GM20431 (cell line): ENCODE measurements around the gene ADM2.
"Not testable (repeated sequence)": the region's sequence is repeated elsewhere in the genome, so short reads cannot be mapped to it uniquely, and the experiment has no call there.

Source experiments
- in situ Hi-C: fragments of 300-500 bp; cut with MseI, MboI; formaldehyde crosslinking; loops from one replicate; pipeline ENCODE4 v1.15.0; 2020; ENCODE audit warnings: low sequenced_read_pairs; ENCODE audit not compliant: unreplicated experiment

ADM2 gene

GRCh38 chr22:50481440-50482106 lies at the start of gene ADM2:
ADM2 (plus strand) TSS chr22:50481543; CDS start chr22:50481848, 305 bp downstream.
- in situ Hi-C loops = no loop called here

DNA sequence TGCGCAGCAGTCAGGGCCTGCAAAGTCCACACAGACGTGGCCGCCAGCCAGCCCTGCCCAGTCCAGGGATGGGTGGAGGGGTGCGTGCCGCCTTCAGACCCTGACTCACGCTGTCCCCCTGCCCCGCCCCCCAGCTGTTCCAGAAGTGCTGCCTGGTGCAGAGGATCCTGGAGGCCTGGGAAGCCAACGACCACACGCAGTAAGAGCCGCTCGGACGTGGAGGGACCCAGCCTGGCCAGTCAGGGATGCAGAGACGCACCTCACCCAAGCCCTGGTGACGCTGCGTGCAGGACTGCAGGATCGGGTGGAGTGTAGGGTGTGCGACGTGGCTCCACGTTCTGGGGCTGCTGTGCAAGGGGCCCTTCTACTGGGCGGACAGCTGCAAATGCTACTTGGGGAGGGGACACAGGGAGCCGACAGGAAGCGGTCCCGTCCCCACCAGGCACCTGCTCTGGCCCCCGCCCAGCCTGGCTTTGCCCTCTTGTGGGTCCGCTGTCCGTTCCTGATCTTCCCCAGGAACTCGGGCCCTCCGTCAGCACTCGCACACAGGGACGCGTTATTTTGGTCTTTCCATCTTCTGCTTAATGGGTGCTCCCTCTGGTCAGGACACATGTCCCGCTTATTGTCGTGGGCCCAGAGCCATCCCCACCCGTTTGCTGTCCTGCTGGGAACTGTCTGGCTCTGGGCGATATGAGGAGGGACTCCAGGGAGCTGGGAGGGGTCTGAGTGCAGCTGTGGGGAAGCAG lies 49.0 kb upstream of the ADM2 start:
- in situ Hi-C loops = no loop called here

- in situ Hi-C loops = not testable (repeated sequence)
Observed at GRCh38 chr22:50432877-50433510, 48.3 kb upstream of the ADM2 start.

DNA sequence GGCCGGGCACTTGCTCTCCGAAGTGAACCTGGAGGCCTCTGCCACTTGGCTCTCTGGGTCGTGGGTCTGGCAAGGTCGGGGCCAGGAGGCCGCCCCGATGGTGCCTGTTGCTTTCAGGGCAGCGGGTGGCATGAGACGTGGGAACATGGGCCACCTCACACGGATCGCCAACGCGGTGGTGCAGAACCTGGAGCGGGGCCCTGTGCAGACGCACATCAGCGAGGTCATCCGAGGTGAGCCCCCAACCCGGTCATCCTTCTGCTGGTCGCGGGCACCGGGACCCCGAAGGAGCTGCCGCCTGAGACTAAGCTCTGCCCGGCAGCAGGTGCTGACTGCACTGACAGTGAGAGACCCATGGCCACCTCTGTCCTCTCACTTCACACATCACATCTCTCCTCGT lies 46.5 kb upstream of the ADM2 start:
- in situ Hi-C loops = no loop called here

DNA sequence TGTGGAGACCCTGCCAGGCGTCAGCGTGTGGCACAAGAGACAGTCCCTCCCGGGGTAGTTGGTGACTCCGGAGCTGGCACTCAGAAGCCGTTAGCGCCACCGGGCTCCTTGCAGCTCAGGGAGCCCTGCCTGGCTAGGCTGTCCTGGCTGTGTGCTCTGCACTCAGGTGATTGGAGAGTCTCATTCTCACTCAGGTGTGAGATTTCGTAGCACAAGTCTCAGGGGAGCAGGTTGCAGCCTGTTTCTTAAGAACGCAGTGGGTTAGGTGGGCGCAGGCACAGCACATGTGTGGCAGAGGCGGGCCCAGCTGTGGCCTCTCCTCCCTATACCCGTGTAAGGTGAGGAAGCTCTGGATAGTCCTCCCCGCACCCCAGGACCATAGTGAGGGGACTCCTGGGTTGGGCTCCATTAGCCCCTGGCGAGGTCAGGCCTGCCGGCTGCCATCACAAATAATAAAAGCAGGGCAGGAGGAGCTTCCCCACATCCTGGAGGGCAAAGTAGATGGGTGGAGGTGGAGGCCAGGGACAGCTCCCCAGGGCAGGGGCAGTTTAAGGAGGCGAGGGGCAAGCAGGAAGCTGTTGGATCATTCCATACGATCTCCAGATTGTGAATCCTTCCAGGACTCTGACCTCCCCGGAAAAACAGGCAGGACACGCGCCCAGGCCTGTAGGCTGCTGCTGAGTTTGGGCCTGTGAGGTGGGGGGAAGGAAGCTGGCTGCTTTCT lies 45.9 kb upstream of the ADM2 start:
- in situ Hi-C loops = no loop called here

DNA sequence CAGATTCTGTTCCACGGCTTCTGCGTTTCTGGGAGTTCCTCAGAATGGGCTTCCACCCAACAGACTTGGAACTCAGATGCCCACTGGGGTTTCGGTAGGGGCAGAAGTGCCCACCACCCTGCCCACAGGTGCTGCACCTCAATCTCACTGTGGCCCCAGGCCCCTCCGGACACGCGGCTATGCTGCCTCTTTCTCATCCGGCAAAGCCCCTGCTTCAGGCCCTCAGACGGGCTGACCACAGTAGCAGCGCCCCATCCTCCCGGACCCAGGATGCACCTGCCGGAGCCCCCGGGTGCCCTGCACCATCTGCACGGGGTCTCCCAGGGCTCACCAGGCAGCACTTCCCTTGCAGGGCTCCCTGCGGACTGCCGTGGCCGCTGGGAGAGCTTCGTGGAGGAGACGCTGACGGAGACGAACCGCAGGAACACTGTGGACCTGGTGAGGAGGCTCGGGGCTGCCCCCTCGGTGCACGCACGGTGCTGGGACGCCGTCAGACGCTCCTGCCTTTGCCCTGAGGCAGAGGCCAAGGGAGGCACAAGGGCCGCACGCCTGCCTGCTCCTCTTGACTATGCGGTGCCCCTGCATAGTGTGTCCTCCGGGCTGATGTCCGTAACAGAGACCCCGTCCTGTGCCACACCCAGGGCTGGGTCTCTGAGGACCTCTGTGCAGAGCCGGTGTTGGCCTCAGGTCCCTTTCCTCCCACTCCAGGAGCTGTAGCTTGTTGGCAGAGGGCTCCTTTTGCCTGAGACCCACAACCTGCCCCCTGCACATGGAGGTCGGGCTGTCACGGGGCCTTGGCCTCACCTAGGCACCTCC lies 45.1 kb upstream of the ADM2 start:
- in situ Hi-C loops = no loop called here

GRCh38 chr22:50436841-50437341 lies 44.5 kb upstream of the ADM2 start:
- in situ Hi-C loops = no loop called here

DNA sequence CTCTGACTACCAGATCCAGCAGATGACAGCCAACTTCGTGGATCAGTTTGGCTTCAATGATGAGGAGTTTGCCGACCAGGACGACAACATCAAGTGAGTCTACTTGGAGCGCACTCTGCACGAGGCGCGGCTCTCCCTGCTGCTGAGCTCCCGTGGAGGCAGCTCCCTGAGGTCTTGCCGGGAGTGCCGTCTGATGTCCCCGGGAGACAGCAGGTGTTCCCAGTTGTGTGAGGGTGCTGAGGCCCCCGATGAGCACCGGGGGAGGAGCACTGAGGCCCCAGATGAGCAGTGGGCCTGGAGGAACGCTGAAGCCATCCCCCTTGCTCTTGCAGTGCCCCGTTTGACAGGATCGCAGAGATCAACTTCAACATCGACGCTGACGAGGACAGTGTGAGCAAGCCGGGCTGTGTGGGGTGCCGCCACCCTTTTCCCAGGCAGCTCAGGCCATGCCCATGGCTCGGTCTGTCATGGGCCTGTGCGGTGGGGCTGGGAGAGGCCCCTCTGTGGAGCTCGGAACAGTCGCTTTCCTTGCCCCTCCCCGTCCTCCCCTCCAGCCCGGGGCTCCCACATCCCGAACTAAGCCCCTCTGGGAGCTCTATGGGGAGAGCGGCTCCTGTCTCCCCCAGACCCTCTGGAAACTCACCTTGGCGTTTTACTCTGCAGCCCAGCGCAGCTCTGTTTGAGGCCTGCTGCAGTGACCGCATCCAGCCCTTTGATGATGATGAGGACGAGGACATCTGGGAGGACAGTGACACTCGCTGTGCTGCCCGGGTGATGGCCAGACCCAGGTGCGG lies 43.6 kb upstream of the ADM2 start:
- in situ Hi-C loops = no loop called here

- in situ Hi-C loops = no loop called here
Observed at GRCh38 chr22:50438305-50439275, 42.8 kb upstream of the ADM2 start.

DNA sequence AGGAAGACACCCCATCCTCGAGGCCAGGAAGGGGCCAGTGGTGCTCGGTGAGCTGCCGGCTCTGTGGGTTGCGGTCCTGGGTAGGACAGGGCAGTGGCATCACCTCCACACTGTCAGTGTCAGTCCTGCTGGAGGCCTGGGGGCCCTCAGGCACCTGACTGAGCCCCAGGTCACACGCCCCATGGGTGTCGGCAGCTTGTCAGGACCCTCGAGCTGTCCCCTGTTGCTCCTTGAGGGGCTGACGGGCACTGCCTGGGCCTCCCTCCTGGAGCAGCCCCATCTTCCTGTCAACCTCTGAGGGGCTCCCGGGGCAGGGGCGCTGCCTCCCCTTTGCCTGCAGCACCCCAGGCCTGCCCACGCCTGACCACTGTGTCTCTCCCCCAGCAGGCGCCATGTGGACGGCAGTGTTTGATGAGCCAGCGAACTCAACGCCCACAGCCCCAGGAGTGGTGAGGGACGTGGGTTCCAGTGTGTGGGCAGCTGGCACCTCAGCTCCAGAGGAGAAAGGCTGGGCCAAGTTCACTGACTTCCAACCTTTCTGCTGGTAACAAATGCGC lies 42.0 kb upstream of the ADM2 start:
- in situ Hi-C loops = no loop called here

DNA sequence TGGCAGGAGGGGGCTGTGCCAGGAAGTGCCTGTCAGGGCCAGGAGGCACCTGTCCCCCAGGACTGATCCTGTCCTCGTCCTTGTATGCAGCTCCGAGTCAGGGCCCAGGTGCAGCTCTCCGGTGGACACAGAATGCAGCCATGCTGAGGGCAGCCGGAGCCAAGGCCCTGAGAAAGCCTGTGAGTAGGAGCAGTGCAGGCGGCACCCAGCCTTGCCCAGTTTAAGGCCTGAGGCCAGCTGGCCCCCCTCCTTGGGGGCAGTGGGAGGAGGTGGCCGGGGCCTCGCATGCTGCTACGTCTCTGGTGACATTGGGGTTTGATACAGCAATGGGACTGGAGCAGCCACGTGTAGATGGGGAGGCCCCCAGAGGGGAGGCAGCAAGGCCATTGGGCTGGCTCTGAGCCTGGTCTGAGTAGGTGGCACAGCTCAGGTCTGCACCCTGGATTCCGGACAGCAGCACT lies 41.4 kb upstream of the ADM2 start:
- in situ Hi-C loops = no loop called here

DNA sequence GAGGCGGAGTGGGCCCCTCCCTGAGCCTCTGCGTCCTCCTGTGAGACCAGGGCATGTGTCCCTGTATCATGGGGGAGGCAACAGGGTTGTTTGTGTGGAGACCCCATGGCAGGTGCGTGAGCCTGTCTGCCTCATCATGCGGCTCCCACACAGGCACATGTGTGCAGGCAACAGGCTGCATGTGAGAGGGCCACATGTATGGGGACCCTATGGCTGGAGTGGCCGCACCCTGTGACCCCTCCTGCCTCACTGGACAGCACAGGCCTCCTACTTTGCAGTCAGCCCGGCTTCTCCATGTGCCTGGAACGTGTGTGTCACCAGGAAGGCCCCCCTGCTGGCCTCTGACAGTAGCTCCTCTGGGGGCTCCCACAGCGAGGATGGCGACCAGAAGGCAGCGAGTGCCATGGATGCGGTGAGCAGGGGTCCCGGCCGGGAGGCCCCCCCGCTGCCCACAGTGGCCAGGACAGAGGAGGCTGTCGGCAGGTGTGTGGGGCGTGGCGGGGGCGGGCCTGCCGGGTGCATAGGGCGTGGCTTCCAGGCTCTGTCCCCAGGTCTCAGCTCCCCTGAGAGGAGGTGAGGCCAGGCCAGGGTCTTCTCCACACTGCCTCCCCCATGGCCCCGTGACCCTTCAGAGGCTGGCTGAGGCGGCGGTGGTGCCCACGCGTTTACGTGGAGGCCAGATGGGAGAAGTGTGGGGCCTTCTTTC lies 40.6 kb upstream of the ADM2 start:
- in situ Hi-C loops = no loop called here

GRCh38 chr22:50441428-50441993 lies 39.8 kb upstream of the ADM2 start:
- in situ Hi-C loops = no loop called here

DNA sequence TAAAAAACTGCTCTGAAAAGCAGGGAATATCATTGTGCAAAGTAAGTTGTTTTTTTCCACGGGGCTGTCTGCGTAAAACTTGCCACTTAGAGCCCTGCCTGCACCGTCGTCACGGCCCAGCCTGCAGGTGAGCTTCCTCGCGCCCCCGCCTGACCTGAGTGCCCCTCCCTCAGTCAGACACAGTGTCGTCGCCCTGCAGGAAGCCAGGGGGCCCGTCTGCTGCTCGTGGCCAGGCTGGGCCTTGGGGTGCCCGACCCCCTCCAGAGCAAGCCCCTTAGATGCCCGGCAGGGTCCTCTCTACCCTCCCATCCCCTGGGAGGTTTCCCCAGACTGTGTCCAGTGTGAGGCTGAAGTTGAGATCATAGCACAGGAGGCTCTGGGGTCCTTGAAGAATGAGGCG lies 38.1 kb upstream of the ADM2 start:
- in situ Hi-C loops = no loop called here

- in situ Hi-C loops = no loop called here
Observed at GRCh38 chr22:50443801-50444625, 37.3 kb upstream of the ADM2 start.

- in situ Hi-C loops = no loop called here
Observed at GRCh38 chr22:50444663-50445062, 36.7 kb upstream of the ADM2 start.
